ENCODE results near the gene FOXG1.

GRCh38 chr14:28770630-28771029 lies 4.0 kb downstream of the FOXG1 start:
- no peak for TF ChIP-seq CTCF (IDR thresholded peaks at IDR 0.05)
- TF ChIP-seq POLR2AphosphoS5 (IDR thresholded peaks at IDR 0.05; ENCODE audit: insufficient read depth in 1 of 2, low read depth in 1 of 2): no peak

Measured in vagina (tissue), 2 donors.